Mammary epithelial cell (primary cell): ENCODE data around the gene PARP1.

ENCODE experiments used
- CTCF ChIP-seq, 2 donors: IDR thresholded peaks in 1 of 2; conservative IDR thresholded peaks in 1 of 2; 2 replicates each; pipeline ENCODE4 v1.5.1; 2011 to 2012; ENCODE audit warnings: inconsistent platforms in 2 of 2, low read length in 2 of 2, mild to moderate bottlenecking in 2 of 2, control low read depth in 1 of 2, low read depth in 1 of 2; ENCODE audit not compliant: insufficient read depth in 1 of 2; ENCODE audit errors: extremely low read depth in 1 of 2
- EZH2 ChIP-seq: IDR thresholded peaks from 2 replicates; pipeline ENCODE4 v1.6.1; 2012; ENCODE audit warnings: low read length, inconsistent platforms, borderline replicate concordance

DNA sequence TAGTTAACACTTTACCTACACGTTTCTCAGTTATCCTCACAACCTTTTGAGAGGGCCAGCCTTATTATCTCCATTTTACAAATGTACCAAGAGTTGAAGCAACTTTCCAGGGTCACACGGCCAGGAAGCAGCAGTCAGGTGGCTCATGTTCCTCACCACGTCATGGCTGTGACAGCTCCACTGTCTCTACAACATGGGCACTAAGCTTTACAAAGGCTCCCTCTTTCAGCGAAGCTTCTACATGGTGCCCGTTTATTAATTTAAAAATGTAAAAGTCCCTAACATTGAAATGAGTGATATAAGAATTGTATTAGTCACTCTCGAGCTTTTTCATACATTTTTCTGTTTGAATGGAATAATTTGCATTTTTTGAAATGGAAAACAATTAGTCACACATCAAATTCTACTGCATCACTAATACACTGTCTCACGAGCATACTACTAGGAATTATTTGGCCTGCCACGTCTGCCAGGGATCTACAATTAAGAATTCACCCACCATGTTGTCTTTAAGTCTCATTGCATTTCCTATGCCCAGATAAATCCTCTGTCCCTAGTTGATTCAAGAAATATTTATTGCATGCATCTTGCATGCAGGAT lies 70.5 kb downstream of the PARP1 start:
- no peak for TF ChIP-seq CTCF (conservative IDR thresholded peaks at IDR 0.05 in 1 of 2, IDR thresholded peaks at IDR 0.05 in 1 of 2; ENCODE audit: extremely low read depth in 1 of 2, insufficient read depth in 1 of 2, low read depth in 1 of 2, low read length in 2 of 2)
- no peak for TF ChIP-seq EZH2
